Prostate gland (tissue), 2 donors: ENCODE results near the gene IZUMO4. TPM values are rescaled to one million over a fixed set of nuclear protein-coding genes. Genes with fewer than 3 reads are reported as not detected.

Experiments used
- DNase-seq: peaks from one replicate; pipeline ENCODE4 v3.0.0-alpha.2; 2019; ENCODE audit warnings: low spot score
- H3K27ac ChIP-seq, 2 donors: fragments of 200-600 bp; sonication (generic); 2 replicates each; pipeline ENCODE4 v1.5.1; 2017 to 2019
- H3K27me3 ChIP-seq: fragments of 200-600 bp; sonication (generic); replicated peaks from 2 replicates; pipeline ENCODE4 v1.5.1; 2019; ENCODE audit not compliant: insufficient read depth
- H3K36me3 ChIP-seq, 2 donors: fragments of 200-600 bp; sonication (generic); 1 replicate in 1 of 2; 2 replicates in 1 of 2; pipeline versions ENCODE4 v1.5.1 to v1.8.1; 2017 to 2019
- H3K4me1 ChIP-seq: fragments of 200-600 bp; sonication (generic); replicated peaks from 2 replicates; pipeline ENCODE4 v1.5.1; 2019
- H3K4me3 ChIP-seq, 2 donors: fragments of 200-600 bp; sonication (generic); 2 replicates each; pipeline ENCODE4 v1.5.1; 2017 to 2019
- H3K9me3 ChIP-seq: fragments of 200-600 bp; sonication (generic); 2 replicates; pipeline ENCODE4 v1.5.1; 2017
- POLR2A ChIP-seq: fragments of 450-650 bp; IDR thresholded peaks from one replicate; pipeline ENCODE4 v1.6.1; 2016; ENCODE audit warnings: antibody characterized with exemption, mild to moderate bottlenecking
- POLR2AphosphoS5 ChIP-seq: sonication (generic); formaldehyde crosslinking; IDR thresholded peaks from one replicate; pipeline ENCODE4 v1.6.1; 2017; ENCODE audit warnings: antibody characterized with exemption
- WGBS: methylation state at CpG from one replicate; pipeline ENCODE4 v1.1.5; 2018; 5-methylcytosine and 5-hydroxymethylcytosine counted together
- intact Hi-C: fragments of 100-400 bp; cut with DNase I; formaldehyde crosslinking; loops from one replicate; pipeline ENCODE4 v1.14.2; 2022
- total RNA-seq, 2 donors: library from RNA; depleted of rRNA; stranded (reverse); fragments of >200 nt; gene quantifications; one replicate each; pipeline ENCODE4 v1.1.0, GENCODE V29; 2016
- TF ChIP-seq, protein P1 (sequence below), 4 experiments: fragments of 200-600 bp in 2 of 4; fragments of 450-650 bp in 2 of 4; sonication (generic) in 2 of 4; IDR thresholded peaks; 1 replicate in 3 of 4; 2 replicates in 1 of 4; pipeline ENCODE4 v1.5.1; 2016 to 2019; ENCODE audit warnings: antibody characterized with exemption in 4 of 4, mild to moderate bottlenecking in 2 of 4, moderate library complexity in 2 of 4

Gene IZUMO4
- total RNA-seq, 2 donors from 2014 or later, result 11.8 to 50.2 TPM

DNA sequence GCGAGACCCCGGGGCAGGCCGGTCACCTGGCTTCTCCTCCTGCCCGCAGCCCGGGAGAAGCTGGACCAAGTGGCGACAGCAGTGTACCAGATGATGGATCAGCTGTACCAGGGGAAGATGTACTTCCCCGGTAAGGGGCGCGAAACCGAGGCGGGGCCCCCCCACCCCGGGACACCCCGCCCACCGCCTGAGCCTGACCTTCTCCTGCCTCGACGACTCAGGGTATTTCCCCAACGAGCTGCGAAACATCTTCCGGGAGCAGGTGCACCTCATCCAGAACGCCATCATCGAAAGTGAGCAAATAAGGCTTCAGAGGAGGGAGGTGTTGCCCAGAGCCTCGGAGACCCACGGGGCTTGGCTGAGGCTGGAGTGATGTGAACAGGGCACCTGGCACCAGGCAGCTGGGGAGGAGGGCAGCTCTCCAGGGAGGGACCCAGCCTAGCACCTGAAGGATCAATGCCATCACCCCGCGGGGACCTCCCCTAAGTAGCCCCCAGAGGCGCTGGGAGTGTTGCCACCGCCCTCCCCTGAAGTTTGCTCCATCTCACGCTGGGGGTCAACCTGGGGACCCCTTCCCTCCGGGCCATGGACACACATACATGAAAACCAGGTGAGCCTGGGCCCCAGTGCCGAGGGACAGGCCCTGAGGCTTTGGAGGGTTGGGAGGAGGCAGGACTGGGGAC is 629 bp downstream of the IZUMO4 start:
- TF ChIP-seq, protein P1, sequence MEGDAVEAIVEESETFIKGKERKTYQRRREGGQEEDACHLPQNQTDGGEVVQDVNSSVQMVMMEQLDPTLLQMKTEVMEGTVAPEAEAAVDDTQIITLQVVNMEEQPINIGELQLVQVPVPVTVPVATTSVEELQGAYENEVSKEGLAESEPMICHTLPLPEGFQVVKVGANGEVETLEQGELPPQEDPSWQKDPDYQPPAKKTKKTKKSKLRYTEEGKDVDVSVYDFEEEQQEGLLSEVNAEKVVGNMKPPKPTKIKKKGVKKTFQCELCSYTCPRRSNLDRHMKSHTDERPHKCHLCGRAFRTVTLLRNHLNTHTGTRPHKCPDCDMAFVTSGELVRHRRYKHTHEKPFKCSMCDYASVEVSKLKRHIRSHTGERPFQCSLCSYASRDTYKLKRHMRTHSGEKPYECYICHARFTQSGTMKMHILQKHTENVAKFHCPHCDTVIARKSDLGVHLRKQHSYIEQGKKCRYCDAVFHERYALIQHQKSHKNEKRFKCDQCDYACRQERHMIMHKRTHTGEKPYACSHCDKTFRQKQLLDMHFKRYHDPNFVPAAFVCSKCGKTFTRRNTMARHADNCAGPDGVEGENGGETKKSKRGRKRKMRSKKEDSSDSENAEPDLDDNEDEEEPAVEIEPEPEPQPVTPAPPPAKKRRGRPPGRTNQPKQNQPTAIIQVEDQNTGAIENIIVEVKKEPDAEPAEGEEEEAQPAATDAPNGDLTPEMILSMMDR (IDR thresholded peaks at IDR 0.05), result no peak
- TF ChIP-seq POLR2AphosphoS5 (no peak), POLR2A (no peak)
- peak overlapping the region; percentile 78 to 96 for H3K27ac ChIP-seq
- DNase-seq, result peak; percentile 23
- H3K36me3 ChIP-seq, result peaks cover 0 to 6% of the 10 kb centered on the region in 2 donors
- H3K4me1 ChIP-seq, result peaks cover 20% of the 10 kb centered on the region
- intact Hi-C loops, result loop anchor here (2.0 to 5.0 kb wide), 2 partner anchors 53 to 175 kb away; partner anchors contain the start of gene AP3D1
- WGBS, result 11% methylated on average over 27 of the region's 30 CpGs
- no peaks in the 10 kb centered on the region for H3K27me3 ChIP-seq
- H3K9me3 ChIP-seq, result no peaks in the 10 kb centered on the region
- peak overlapping the region; percentile 26 to 36 for H3K4me3 ChIP-seq

DNA sequence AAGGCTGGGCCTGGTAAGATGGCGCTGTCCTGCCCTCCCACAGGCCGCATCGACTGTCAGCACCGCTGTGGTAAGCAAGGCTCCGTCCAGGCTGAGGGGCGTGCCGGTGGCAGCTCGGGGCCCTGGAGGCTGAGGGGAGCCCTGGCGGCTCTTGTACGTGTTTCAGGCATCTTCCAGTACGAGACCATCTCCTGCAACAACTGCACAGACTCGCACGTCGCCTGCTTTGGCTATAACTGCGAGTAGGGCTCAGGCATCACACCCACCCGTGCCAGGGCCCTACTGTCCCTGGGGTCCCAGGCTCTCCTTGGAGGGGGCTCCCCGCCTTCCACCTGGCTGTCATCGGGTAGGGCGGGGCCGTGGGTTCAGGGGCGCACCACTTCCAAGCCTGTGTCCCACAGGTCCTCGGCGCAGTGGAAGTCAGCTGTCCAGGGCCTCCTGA is 1.2 kb downstream of the IZUMO4 start:
- DNase-seq, result no peak
- H3K27ac ChIP-seq, result no peak overlapping the region

DNA sequence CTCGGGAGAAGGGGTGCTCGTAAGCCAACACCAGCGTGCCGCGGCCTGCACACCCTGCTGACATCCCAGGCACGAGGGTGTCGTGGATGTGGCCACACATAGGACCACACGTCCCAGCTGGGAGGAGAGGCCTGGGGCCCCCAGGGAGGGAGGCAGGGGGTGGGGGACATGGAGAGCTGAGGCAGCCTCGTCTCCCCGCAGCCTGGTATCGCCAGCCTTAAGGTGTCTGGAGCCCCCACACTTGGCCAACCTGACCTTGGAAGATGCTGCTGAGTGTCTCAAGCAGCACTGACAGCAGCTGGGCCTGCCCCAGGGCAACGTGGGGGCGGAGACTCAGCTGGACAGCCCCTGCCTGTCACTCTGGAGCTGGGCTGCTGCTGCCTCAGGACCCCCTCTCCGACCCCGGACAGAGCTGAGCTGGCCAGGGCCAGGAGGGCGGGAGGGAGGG is 2.4 kb downstream of the IZUMO4 start:
- Histone ChIP-seq H3K4me3 (no peak overlapping the region), H3K4me1 (peaks cover 10% of the 10 kb centered on the region), H3K27ac (no peak overlapping the region), H3K36me3 (peaks cover 0 to 6% of the 10 kb centered on the region in 2 donors), H3K27me3 (no peaks in the 10 kb centered on the region), H3K9me3 (no peaks in the 10 kb centered on the region)
- DNase-seq, result no peak
- TF ChIP-seq POLR2A, result no peak
- TF ChIP-seq, protein P1 (IDR thresholded peaks at IDR 0.05), result no peak
- TF ChIP-seq POLR2AphosphoS5, result no peak
- intact Hi-C loops, result loop anchor here (5.0 kb wide), 1 partner anchor 173 kb away; no protein-coding TSS in a partner anchor
- WGBS, result 66% methylated on average over 16 of the region's 16 CpGs

More for the DNA sequence above, 1.2 kb downstream of the IZUMO4 start:
- Histone ChIP-seq H3K4me1 (peaks cover 19% of the 10 kb centered on the region), H3K36me3 (peaks cover 0 to 6% of the 10 kb centered on the region in 2 donors), H3K27me3 (no peaks in the 10 kb centered on the region), H3K9me3 (no peaks in the 10 kb centered on the region), H3K4me3 (no peak overlapping the region)
- intact Hi-C loops, result loop anchor here (2.0 to 5.0 kb wide), 2 partner anchors 53 to 174 kb away; partner anchors contain the start of gene AP3D1
- TF ChIP-seq POLR2AphosphoS5 (no peak), POLR2A (no peak)
- TF ChIP-seq, protein P1 (IDR thresholded peaks at IDR 0.05), result no peak
- 75% methylated on average over 23 of the region's 23 CpGs for WGBS

DNA sequence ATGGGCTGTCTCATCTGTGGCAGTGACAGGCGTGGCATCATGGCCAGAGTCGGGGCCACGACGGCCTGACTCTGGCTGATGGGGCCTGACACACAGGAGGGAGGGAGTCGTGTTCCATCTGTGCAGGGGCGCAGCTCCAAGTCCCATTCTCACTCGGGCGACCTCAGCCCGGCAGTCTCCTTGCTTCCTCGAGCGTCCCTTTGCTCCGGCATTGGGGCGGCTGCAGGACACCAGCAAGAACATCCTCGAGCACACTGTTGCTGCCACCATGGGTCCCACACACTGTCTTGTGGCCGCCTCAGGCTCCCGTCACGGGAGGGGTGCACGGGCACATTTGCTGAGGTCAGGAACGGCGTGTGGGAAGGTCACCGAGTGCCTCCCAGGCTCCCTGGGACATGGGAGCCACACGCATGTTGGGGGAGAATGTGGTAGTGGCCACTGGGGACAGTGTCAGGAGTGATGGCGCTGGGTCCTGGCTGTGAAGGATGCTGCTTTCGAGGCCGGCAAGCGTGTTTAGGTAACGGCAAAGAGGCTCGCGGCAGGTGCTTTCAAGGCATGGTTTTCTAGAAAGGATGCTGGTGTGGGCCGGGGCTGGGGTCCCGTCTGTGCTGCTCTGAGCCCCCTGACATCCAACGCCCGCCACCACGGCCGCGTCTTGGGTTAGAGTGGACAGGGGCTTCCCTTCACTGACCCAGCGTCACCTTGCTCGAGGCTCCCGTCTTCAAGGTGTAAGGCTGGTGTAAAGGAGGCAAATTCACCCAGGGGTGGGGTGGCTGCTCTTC is 3.4 kb downstream of the IZUMO4 start:
- Histone ChIP-seq H3K36me3 (peaks cover 0 to 6% of the 10 kb centered on the region in 2 donors), H3K4me3 (no peak overlapping the region), H3K4me1 (peaks cover under 1% of the 10 kb centered on the region), H3K9me3 (no peaks in the 10 kb centered on the region), H3K27ac (no peak overlapping the region), H3K27me3 (no peaks in the 10 kb centered on the region)
- intact Hi-C loops, result loop anchor here (5.0 kb wide), 1 partner anchor 172 kb away; no protein-coding TSS in a partner anchor
- no peak for TF ChIP-seq POLR2A
- no peak for TF ChIP-seq POLR2AphosphoS5
- TF ChIP-seq, protein P1 (IDR thresholded peaks at IDR 0.05), result no peak
- 91% methylated on average over 39 of the region's 39 CpGs for WGBS
- DNase-seq, result no peak
